GM19351 (cell line): ENCODE measurements around the gene ALS2CL.

Experiments used
- ATAC-seq: cut with Tn5 transposase; IDR thresholded peaks from one replicate; pipeline ENCODE4 v1.9.1; 2021; ENCODE audit warnings: mild to moderate bottlenecking, moderate library complexity; ENCODE audit not compliant: unreplicated experiment

ALS2CL gene

GRCh38 chr3:46667061-46667621, 26.3 kb downstream of the ALS2CL start:
- ATAC-seq = no peak

- ATAC-seq = no peak
Measured at GRCh38 chr3:46666453-46666845, 27.0 kb downstream of the ALS2CL start.

- no peak for ATAC-seq
Measured at GRCh38 chr3:46665763-46666452, 27.6 kb downstream of the ALS2CL start.

GRCh38 chr3:46664971-46665762, 28.3 kb downstream of the ALS2CL start:
- ATAC-seq = no peak

GRCh38 chr3:46664188-46664970, 29.1 kb downstream of the ALS2CL start:
- ATAC-seq = no peak

- no peak for ATAC-seq
Measured at GRCh38 chr3:46663591-46664135, 29.8 kb downstream of the ALS2CL start.

- ATAC-seq = no peak
Measured at GRCh38 chr3:46662771-46663551, 30.5 kb downstream of the ALS2CL start.

GRCh38 chr3:46661776-46662766, 31.4 kb downstream of the ALS2CL start:
- no peak for ATAC-seq

GRCh38 chr3:46660543-46661523, 32.6 kb downstream of the ALS2CL start:
- ATAC-seq = no peak

GRCh38 chr3:46660003-46660402, 33.5 kb downstream of the ALS2CL start:
- ATAC-seq = no peak

GRCh38 chr3:46659285-46659684, 34.2 kb downstream of the ALS2CL start:
- ATAC-seq = no peak

- ATAC-seq = no peak
Measured at GRCh38 chr3:46656778-46657556, 36.5 kb downstream of the ALS2CL start.

- no peak for ATAC-seq
Measured at GRCh38 chr3:46655271-46655670, 38.2 kb downstream of the ALS2CL start.

- ATAC-seq = no peak
Measured at GRCh38 chr3:46651084-46651483, 42.4 kb downstream of the ALS2CL start.

GRCh38 chr3:46649436-46649835, 44.0 kb downstream of the ALS2CL start:
- no peak for ATAC-seq

- no peak for ATAC-seq
Measured at GRCh38 chr3:46648096-46648495, 45.4 kb downstream of the ALS2CL start.

GRCh38 chr3:46646700-46647099, 46.8 kb downstream of the ALS2CL start:
- ATAC-seq = no peak
